ENCODE results near the gene CDH22.

Gene CDH22

DNA sequence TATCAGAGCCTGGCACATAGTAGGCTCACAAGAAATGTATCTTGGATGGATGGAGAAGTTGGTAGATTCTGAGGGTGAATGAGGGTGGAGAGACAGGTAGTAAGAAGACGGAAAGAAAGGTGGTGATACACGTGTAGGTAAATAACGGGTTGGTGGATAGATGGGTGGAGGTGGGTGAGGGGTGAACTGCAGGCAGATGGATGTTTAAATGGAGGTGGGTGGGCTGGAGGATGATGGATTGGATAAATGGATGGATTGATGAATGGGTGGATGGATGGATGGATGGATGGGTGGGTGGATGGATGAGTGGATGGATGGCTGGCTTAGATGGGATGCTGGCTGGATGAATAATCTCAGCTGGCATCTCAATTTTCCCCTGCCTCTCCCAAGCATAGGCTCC is 9.9 kb downstream of the CDH22 start:
- H3K27me3 ChIP-seq (ENCODE audit: control insufficient read depth, insufficient read depth, low read length) = no peaks in the 10 kb centered on the region
- no peaks in the 10 kb centered on the region; the same call in 1 of the 2 replicates for H3K4me1 ChIP-seq (ENCODE audit: control insufficient read depth, insufficient read depth, low read length)
- 100% methylated on average over 3 of the region's 3 CpGs for WGBS (ENCODE audit: insufficient coverage, insufficient read length)

GRCh38 chr20:46296526-46297250 is 11.6 kb downstream of the CDH22 start:
- Histone ChIP-seq H3K27ac (ENCODE audit: low read length) (no peak overlapping the region), H3K4me3 (ENCODE audit: low read length) (no peak overlapping the region), H3K9me3 (ENCODE audit: control insufficient read depth, insufficient read depth, low read length) (no peaks in the 10 kb centered on the region), H3K27me3 (ENCODE audit: control insufficient read depth, insufficient read depth, low read length) (no peaks in the 10 kb centered on the region), H3K36me3 (ENCODE audit: control insufficient read depth, insufficient read depth, low read length) (no peaks in the 10 kb centered on the region), H3K4me1 (ENCODE audit: control insufficient read depth, insufficient read depth, low read length) (no peaks in the 10 kb centered on the region; the same call in 1 of the 2 replicates)
- no CpG with 5 or more reads among the region's 12 CpGs for WGBS (ENCODE audit: insufficient coverage, insufficient read length)
- DNase-seq (ENCODE audit: low read depth, low spot score) = no peak

More for the DNA sequence above, 9.9 kb downstream of the CDH22 start:
- Histone ChIP-seq H3K27ac (ENCODE audit: low read length) (no peak overlapping the region), H3K36me3 (ENCODE audit: control insufficient read depth, insufficient read depth, low read length) (no peaks in the 10 kb centered on the region), H3K4me3 (ENCODE audit: low read length) (no peak overlapping the region), H3K9me3 (ENCODE audit: control insufficient read depth, insufficient read depth, low read length) (no peaks in the 10 kb centered on the region)
- no peak for DNase-seq (ENCODE audit: low read depth, low spot score)

DNA sequence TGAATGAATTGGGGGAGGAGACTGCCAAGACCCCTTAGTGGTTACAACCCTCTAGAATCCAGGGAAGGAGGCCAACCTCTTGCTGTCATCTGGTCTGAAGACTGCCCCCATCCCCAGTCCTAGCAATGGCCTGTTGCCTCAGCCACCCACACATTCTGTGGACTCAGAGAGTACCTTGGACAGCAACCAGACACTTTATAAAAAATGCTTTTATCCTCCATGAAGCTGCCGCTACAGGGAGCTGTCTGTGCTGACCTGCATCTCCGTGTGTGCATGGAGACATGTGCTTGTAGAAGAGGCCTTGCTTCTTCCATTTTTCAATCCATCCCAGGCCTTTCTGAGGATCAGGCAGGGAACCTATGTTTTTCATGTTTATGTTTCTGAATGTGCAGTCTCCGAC is 15.2 kb downstream of the CDH22 start:
- DNase-seq (ENCODE audit: low read depth, low spot score) = no peak
- no CpG with 5 or more reads among the region's 3 CpGs for WGBS (ENCODE audit: insufficient coverage, insufficient read length)
- no peaks in the 10 kb centered on the region for H3K27me3 ChIP-seq (ENCODE audit: control insufficient read depth, insufficient read depth, low read length)

DNA sequence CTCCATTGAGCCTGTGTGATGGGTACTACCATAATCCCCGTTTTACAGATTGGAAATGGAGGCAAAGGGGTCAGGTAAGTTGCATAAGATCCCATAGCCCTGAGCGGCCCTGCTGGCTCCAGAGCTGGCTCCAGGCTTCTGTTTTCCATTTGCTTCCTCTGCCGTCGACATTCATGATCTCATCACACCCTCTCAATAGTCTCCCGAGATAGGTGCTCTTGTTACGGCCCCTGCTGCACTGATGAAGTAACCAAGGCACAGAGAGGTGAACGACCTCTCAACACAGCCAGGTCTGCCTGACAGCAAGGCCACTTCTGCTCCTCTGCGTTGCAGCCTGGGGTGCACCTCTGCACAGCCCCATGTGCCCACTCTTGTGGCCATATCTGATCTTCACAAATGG is 16.9 kb downstream of the CDH22 start:
- no peak overlapping the region for H3K27ac ChIP-seq (ENCODE audit: low read length)
- H3K36me3 ChIP-seq (ENCODE audit: control insufficient read depth, insufficient read depth, low read length) = no peaks in the 10 kb centered on the region
- no peaks in the 10 kb centered on the region for H3K27me3 ChIP-seq (ENCODE audit: control insufficient read depth, insufficient read depth, low read length)
- no peak overlapping the region for H3K4me3 ChIP-seq (ENCODE audit: low read length)
- no peak for DNase-seq (ENCODE audit: low read depth, low spot score)
- no peaks in the 10 kb centered on the region; the same call in 1 of the 2 replicates for H3K4me1 ChIP-seq (ENCODE audit: control insufficient read depth, insufficient read depth, low read length)
- no CpG with 5 or more reads among the region's 8 CpGs for WGBS (ENCODE audit: insufficient coverage, insufficient read length)
- H3K9me3 ChIP-seq (ENCODE audit: control insufficient read depth, insufficient read depth, low read length) = no peaks in the 10 kb centered on the region

More for the DNA sequence above, 15.2 kb downstream of the CDH22 start:
- Histone ChIP-seq H3K4me3 (ENCODE audit: low read length) (no peak overlapping the region), H3K27ac (ENCODE audit: low read length) (no peak overlapping the region), H3K4me1 (ENCODE audit: control insufficient read depth, insufficient read depth, low read length) (no peaks in the 10 kb centered on the region; the same call in 1 of the 2 replicates), H3K36me3 (ENCODE audit: control insufficient read depth, insufficient read depth, low read length) (no peaks in the 10 kb centered on the region), H3K9me3 (ENCODE audit: control insufficient read depth, insufficient read depth, low read length) (no peaks in the 10 kb centered on the region)

DNA sequence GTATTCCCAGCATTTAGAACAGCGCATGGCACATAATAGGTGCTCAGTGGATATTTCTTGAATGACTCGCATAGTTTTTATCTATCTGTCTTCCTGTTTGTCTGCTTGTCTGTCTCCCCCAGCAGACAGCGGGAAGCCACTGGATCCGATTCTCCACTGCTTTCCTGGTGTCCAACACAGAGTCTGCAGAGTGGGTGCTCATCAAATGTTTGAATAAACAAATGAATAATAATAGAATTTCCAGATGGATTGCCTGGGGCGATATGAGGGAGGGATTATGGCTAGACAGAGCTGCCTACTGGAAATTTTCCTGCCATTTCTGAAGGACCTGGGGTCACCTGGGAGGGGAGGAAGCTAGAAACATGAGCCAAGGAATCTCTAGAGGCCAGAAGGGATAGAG is 18.9 kb downstream of the CDH22 start:
- Histone ChIP-seq H3K4me1 (ENCODE audit: control insufficient read depth, insufficient read depth, low read length) (no peaks in the 10 kb centered on the region; the same call in 1 of the 2 replicates), H3K27me3 (ENCODE audit: control insufficient read depth, insufficient read depth, low read length) (no peaks in the 10 kb centered on the region), H3K27ac (ENCODE audit: low read length) (no peak overlapping the region), H3K9me3 (ENCODE audit: control insufficient read depth, insufficient read depth, low read length) (no peaks in the 10 kb centered on the region), H3K36me3 (ENCODE audit: control insufficient read depth, insufficient read depth, low read length) (no peaks in the 10 kb centered on the region), H3K4me3 (ENCODE audit: low read length) (no peak overlapping the region)
- no peak for DNase-seq (ENCODE audit: low read depth, low spot score)
- no CpG with 5 or more reads among the region's 5 CpGs for WGBS (ENCODE audit: insufficient coverage, insufficient read length)

DNA sequence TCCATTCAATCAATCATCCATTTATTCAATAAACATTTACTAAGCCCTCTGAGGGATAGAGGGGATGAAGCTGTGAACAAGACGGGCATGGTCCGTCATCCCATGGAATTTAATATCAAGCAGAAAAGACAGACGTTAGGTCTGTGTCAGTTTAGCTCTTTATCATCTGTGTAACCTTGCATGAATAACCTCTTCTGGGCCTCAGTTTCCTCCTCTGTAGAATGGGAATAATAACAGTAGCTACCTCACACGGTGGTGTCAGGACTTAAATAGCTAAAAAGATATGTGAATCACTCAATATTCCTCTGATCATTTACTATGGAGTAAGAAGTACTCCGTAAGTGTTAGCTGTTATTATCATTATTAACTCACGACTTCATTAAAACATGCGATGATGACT is 21.3 kb downstream of the CDH22 start:
- Histone ChIP-seq H3K4me3 (ENCODE audit: low read length) (no peak overlapping the region), H3K27me3 (ENCODE audit: control insufficient read depth, insufficient read depth, low read length) (no peaks in the 10 kb centered on the region), H3K9me3 (ENCODE audit: control insufficient read depth, insufficient read depth, low read length) (no peaks in the 10 kb centered on the region), H3K27ac (ENCODE audit: low read length) (no peak overlapping the region), H3K4me1 (ENCODE audit: control insufficient read depth, insufficient read depth, low read length) (no peaks in the 10 kb centered on the region), H3K36me3 (ENCODE audit: control insufficient read depth, insufficient read depth, low read length) (no peaks in the 10 kb centered on the region)
- DNase-seq (ENCODE audit: low read depth, low spot score) = no peak
- no CpG with 5 or more reads among the region's 7 CpGs for WGBS (ENCODE audit: insufficient coverage, insufficient read length)

DNA sequence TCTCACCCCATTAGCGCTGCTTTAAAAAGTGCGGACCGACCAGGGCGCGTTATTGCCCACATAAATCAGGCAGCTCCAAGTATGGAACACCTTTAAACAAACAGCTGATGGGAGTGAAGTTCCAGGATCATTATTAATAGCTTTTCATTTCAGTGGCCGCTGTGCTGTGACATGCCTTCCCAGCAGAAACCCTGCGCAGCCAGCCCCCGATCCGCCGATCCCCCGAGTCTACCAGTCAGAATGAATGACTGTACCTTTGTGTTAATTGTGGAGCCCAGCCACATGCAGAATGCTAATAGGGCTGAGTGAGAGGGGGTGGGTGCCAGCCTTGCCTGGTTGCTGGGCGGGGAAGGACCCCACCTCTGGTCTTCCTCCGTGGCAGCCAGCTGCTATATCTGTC is 21.9 kb downstream of the CDH22 start:
- no peaks in the 10 kb centered on the region for H3K9me3 ChIP-seq (ENCODE audit: control insufficient read depth, insufficient read depth, low read length)
- H3K4me1 ChIP-seq (ENCODE audit: control insufficient read depth, insufficient read depth, low read length) = no peaks in the 10 kb centered on the region
- no peaks in the 10 kb centered on the region for H3K27me3 ChIP-seq (ENCODE audit: control insufficient read depth, insufficient read depth, low read length)
- H3K4me3 ChIP-seq (ENCODE audit: low read length) = no peak overlapping the region
- no peak overlapping the region for H3K27ac ChIP-seq (ENCODE audit: low read length)
- DNase-seq (ENCODE audit: low read depth, low spot score) = no peak
- WGBS (ENCODE audit: insufficient coverage, insufficient read length) = no CpG with 5 or more reads among the region's 13 CpGs
- no peaks in the 10 kb centered on the region for H3K36me3 ChIP-seq (ENCODE audit: control insufficient read depth, insufficient read depth, low read length)

DNA sequence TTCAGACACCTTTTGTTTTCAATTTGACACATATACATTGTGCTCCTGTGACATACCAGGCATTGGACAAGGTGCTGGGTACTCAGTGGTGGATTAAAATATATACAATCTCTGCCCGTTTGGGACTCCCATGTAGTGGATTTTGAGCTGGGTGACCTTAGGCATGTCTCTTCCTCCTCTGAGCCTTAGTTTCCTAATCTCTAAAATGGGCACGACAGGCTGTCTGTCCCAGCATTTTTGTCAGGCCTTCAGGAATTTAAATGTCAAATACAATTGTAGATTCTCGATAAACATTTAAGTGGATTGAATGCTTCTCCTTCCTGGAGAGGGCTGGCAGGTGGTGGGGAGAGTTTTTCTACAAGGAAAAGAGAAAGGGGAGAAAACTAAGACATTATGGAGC is 22.6 kb downstream of the CDH22 start:
- H3K4me3 ChIP-seq (ENCODE audit: low read length) = no peak overlapping the region
- WGBS (ENCODE audit: insufficient coverage, insufficient read length) = no CpG with 5 or more reads among the region's 3 CpGs
- no peak overlapping the region for H3K27ac ChIP-seq (ENCODE audit: low read length)
- no peaks in the 10 kb centered on the region for H3K27me3 ChIP-seq (ENCODE audit: control insufficient read depth, insufficient read depth, low read length)
- no peaks in the 10 kb centered on the region for H3K36me3 ChIP-seq (ENCODE audit: control insufficient read depth, insufficient read depth, low read length)
- no peaks in the 10 kb centered on the region for H3K9me3 ChIP-seq (ENCODE audit: control insufficient read depth, insufficient read depth, low read length)
- no peak for DNase-seq (ENCODE audit: low read depth, low spot score)
- H3K4me1 ChIP-seq (ENCODE audit: control insufficient read depth, insufficient read depth, low read length) = no peaks in the 10 kb centered on the region

GRCh38 chr20:46285072-46285471 is 23.2 kb downstream of the CDH22 start:
- Histone ChIP-seq H3K9me3 (ENCODE audit: control insufficient read depth, insufficient read depth, low read length) (no peaks in the 10 kb centered on the region), H3K4me1 (ENCODE audit: control insufficient read depth, insufficient read depth, low read length) (no peaks in the 10 kb centered on the region), H3K4me3 (ENCODE audit: low read length) (no peak overlapping the region), H3K27me3 (ENCODE audit: control insufficient read depth, insufficient read depth, low read length) (no peaks in the 10 kb centered on the region), H3K27ac (ENCODE audit: low read length) (no peak overlapping the region), H3K36me3 (ENCODE audit: control insufficient read depth, insufficient read depth, low read length) (no peaks in the 10 kb centered on the region)
- no peak for DNase-seq (ENCODE audit: low read depth, low spot score)
- no CpG with 5 or more reads among the region's 8 CpGs for WGBS (ENCODE audit: insufficient coverage, insufficient read length)

GRCh38 chr20:46284040-46284427 is 24.3 kb downstream of the CDH22 start:
- DNase-seq (ENCODE audit: low read depth, low spot score) = no peak
- Histone ChIP-seq H3K4me3 (ENCODE audit: low read length) (no peak overlapping the region), H3K36me3 (ENCODE audit: control insufficient read depth, insufficient read depth, low read length) (no peaks in the 10 kb centered on the region), H3K9me3 (ENCODE audit: control insufficient read depth, insufficient read depth, low read length) (no peaks in the 10 kb centered on the region), H3K27me3 (ENCODE audit: control insufficient read depth, insufficient read depth, low read length) (no peaks in the 10 kb centered on the region), H3K4me1 (ENCODE audit: control insufficient read depth, insufficient read depth, low read length) (no peaks in the 10 kb centered on the region), H3K27ac (ENCODE audit: low read length) (no peak overlapping the region)
- no CpG with 5 or more reads among the region's 7 CpGs for WGBS (ENCODE audit: insufficient coverage, insufficient read length)

GRCh38 chr20:46283426-46284039 is 24.8 kb downstream of the CDH22 start:
- no peaks in the 10 kb centered on the region for H3K27me3 ChIP-seq (ENCODE audit: control insufficient read depth, insufficient read depth, low read length)
- H3K9me3 ChIP-seq (ENCODE audit: control insufficient read depth, insufficient read depth, low read length) = no peaks in the 10 kb centered on the region
- no peaks in the 10 kb centered on the region for H3K36me3 ChIP-seq (ENCODE audit: control insufficient read depth, insufficient read depth, low read length)
- no CpG with 5 or more reads among the region's 12 CpGs for WGBS (ENCODE audit: insufficient coverage, insufficient read length)
- no peaks in the 10 kb centered on the region for H3K4me1 ChIP-seq (ENCODE audit: control insufficient read depth, insufficient read depth, low read length)
- H3K27ac ChIP-seq (ENCODE audit: low read length) = no peak overlapping the region
- H3K4me3 ChIP-seq (ENCODE audit: low read length) = no peak overlapping the region
- DNase-seq (ENCODE audit: low read depth, low spot score) = no peak
